DOHH2 (cell line): ENCODE measurements around the gene TUNAR.

Experiments
- H3F3A ChIP-seq: fragments of 200-600 bp; sonication (generic), shearing (Covaris generic); 2 replicates; pipeline ENCODE4 v1.6.0; 2016; ENCODE audit warnings: antibody characterized with exemption, mild to moderate bottlenecking; ENCODE audit not compliant: control insufficient read depth, insufficient read depth
- H3K27ac ChIP-seq: fragments of 200-600 bp; sonication (generic); 2 replicates; pipeline ENCODE4 v1.5.1; 2014; ENCODE audit warnings: low read depth, mild to moderate bottlenecking, low read length, moderate library complexity
- H3K27me3 ChIP-seq: fragments of 200-600 bp; sonication (generic); 2 replicates; pipeline ENCODE4 v1.6.1; 2014; ENCODE audit warnings: mild to moderate bottlenecking, low read length, mixed read lengths; ENCODE audit not compliant: control insufficient read depth
- H3K36me3 ChIP-seq: fragments of 200-600 bp; sonication (generic); 2 replicates; pipeline ENCODE4 v1.6.1; 2014; ENCODE audit warnings: mild to moderate bottlenecking, low read length, moderate library complexity, mixed read lengths; ENCODE audit not compliant: control insufficient read depth
- H3K4me1 ChIP-seq: fragments of 200-600 bp; sonication (generic); 2 replicates; pipeline ENCODE4 v1.6.1; 2014; ENCODE audit warnings: mild to moderate bottlenecking, low read length, mixed read lengths; ENCODE audit not compliant: control insufficient read depth
- H3K4me2 ChIP-seq: fragments of 200-600 bp; sonication (generic); 2 replicates; pipeline ENCODE4 v1.6.0; 2014; ENCODE audit warnings: mild to moderate bottlenecking, low read length, moderate library complexity
- H3K4me3 ChIP-seq: fragments of 200-600 bp; sonication (generic); 2 replicates; pipeline ENCODE4 v1.5.1; 2014; ENCODE audit warnings: mild to moderate bottlenecking, low read length, mixed read lengths
- H3K79me2 ChIP-seq: fragments of 200-600 bp; sonication (generic); 2 replicates; pipeline ENCODE4 v1.6.1; 2014; ENCODE audit warnings: mild to moderate bottlenecking, low read length, mixed read lengths; ENCODE audit not compliant: control insufficient read depth
- H3K9me2 ChIP-seq: fragments of 200-600 bp; sonication (generic); replicated peaks from 2 replicates; pipeline ENCODE4 v1.6.1; 2014; ENCODE audit warnings: mild to moderate bottlenecking, low read length, mixed read lengths; ENCODE audit not compliant: control insufficient read depth
- H3K9me3 ChIP-seq: fragments of 200-600 bp; sonication (generic); 2 replicates; pipeline ENCODE4 v1.6.1; 2014; ENCODE audit warnings: antibody characterized with exemption, low read length, mixed read lengths; ENCODE audit not compliant: control insufficient read depth, insufficient read depth
- H4K20me1 ChIP-seq: fragments of 200-600 bp; sonication (generic); 2 replicates; pipeline ENCODE4 v1.6.0; 2014; ENCODE audit warnings: low read depth, mild to moderate bottlenecking, antibody characterized with exemption, low read length, moderate library complexity; ENCODE audit not compliant: control insufficient read depth, insufficient read depth
- CTCF ChIP-seq: fragments of 200-600 bp; sonication (generic); IDR thresholded peaks from one replicate; pipeline ENCODE4 v1.5.1; 2014; ENCODE audit warnings: antibody characterized with exemption, mild to moderate bottlenecking, low read depth, low read length; ENCODE audit not compliant: poor library complexity, severe bottlenecking
- EZH2phosphoT487 ChIP-seq: fragments of 200-600 bp; sonication (generic); IDR thresholded peaks from 2 replicates; pipeline ENCODE4 v1.6.1; 2017; ENCODE audit warnings: borderline replicate concordance, mild to moderate bottlenecking, antibody characterized with exemption, low read length, moderate library complexity, mixed read lengths

Gene TUNAR

GRCh38 chr14:95901054-95901453 lies 24.4 kb downstream of the TUNAR start:
- Histone ChIP-seq H3K4me1 (no peaks in the 10 kb centered on the region), H3K9me2 (no peaks in the 10 kb centered on the region), H3K27ac (no peak overlapping the region), H4K20me1 (no peaks in the 10 kb centered on the region), H3F3A (no peaks in the 10 kb centered on the region), H3K36me3 (no peaks in the 10 kb centered on the region), H3K4me3 (no peak overlapping the region), H3K9me3 (no peaks in the 10 kb centered on the region), H3K4me2 (no peak overlapping the region), H3K27me3 (peaks cover 23% of the 10 kb centered on the region), H3K79me2 (no peaks in the 10 kb centered on the region)
- TF ChIP-seq CTCF (no peak), EZH2phosphoT487 (no peak)

- Histone ChIP-seq H3F3A (no peaks in the 10 kb centered on the region), H3K4me3 (no peak overlapping the region), H3K4me2 (no peak overlapping the region), H3K9me3 (no peaks in the 10 kb centered on the region), H3K36me3 (no peaks in the 10 kb centered on the region), H3K27ac (no peak overlapping the region), H4K20me1 (no peaks in the 10 kb centered on the region), H3K4me1 (no peaks in the 10 kb centered on the region), H3K9me2 (no peaks in the 10 kb centered on the region), H3K27me3 (peaks cover 20% of the 10 kb centered on the region), H3K79me2 (no peaks in the 10 kb centered on the region)
- no peak for TF ChIP-seq EZH2phosphoT487
- TF ChIP-seq CTCF, result no peak
These were observed 25.7 kb downstream of the TUNAR start for GRCh38 chr14:95902273-95902826.

- no peaks in the 10 kb centered on the region for H3K9me2 ChIP-seq
- H3K4me2 ChIP-seq, result no peak overlapping the region
- H4K20me1 ChIP-seq, result no peaks in the 10 kb centered on the region
- no peaks in the 10 kb centered on the region for H3K36me3 ChIP-seq
- no peaks in the 10 kb centered on the region for H3K4me1 ChIP-seq
- no peaks in the 10 kb centered on the region for H3K9me3 ChIP-seq
- H3K27ac ChIP-seq, result no peak overlapping the region
- TF ChIP-seq EZH2phosphoT487, result no peak
- TF ChIP-seq CTCF, result no peak
- no peak overlapping the region for H3K4me3 ChIP-seq
- no peaks in the 10 kb centered on the region for H3K79me2 ChIP-seq
- no peaks in the 10 kb centered on the region for H3F3A ChIP-seq
- H3K27me3 ChIP-seq, result peaks cover 14% of the 10 kb centered on the region
These were observed 26.5 kb downstream of the TUNAR start for GRCh38 chr14:95903165-95903564.

GRCh38 chr14:95903616-95904107 lies 27.0 kb downstream of the TUNAR start:
- Histone ChIP-seq H3K9me2 (no peaks in the 10 kb centered on the region), H3K4me2 (no peak overlapping the region), H3K36me3 (no peaks in the 10 kb centered on the region), H3K27me3 (peaks cover 12% of the 10 kb centered on the region), H4K20me1 (no peaks in the 10 kb centered on the region), H3K9me3 (no peaks in the 10 kb centered on the region), H3K4me1 (no peaks in the 10 kb centered on the region), H3K4me3 (no peak overlapping the region), H3F3A (no peaks in the 10 kb centered on the region), H3K27ac (no peak overlapping the region), H3K79me2 (no peaks in the 10 kb centered on the region)
- TF ChIP-seq EZH2phosphoT487 (no peak), CTCF (no peak)
